ENCODE data around the gene PALLD.
"Not testable (repeated sequence)": the region's sequence is repeated elsewhere in the genome, so short reads cannot be mapped to it uniquely, and the experiment has no call there.

The PALLD gene

DNA sequence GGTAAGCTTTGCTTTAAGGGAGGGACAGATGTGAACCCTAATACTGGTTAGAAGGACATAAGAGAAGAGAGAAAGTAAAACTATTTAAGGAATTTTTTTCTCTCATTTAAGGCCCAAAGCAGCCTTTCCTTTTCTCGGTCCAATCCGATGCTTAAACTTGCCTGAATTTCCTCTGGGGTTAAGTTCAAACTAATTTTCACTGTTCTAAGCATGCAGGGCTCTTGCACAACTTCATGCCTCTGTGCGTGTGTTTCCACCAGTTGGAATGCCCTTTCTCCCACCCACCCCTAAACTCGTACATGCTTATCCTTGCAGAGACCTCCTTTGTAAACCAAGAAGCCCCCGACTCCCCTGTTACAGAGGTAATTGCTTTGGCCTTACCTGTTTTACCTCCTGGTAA, 308.5 kb downstream of the PALLD start:
- no peak for DNase-seq

DNA sequence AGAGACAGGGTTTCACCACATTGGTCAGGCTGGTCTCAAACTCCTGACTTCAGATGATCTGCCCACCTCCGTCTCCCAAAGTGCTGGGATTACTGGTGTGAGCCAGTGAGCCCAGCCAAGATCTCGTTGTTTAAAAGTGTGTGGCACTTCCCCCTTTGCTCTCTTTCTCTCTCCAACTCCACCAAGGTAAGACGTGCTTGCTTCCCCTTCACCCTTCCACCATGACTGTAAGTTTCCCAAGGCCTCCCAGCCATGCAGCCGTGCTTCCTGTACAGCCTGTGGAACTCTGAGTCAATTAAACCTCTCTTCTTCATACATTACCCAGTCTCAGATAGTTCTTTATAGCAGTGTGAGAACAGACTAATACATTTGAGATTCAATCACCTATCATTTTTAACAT, 309.4 kb downstream of the PALLD start:
- DNase-seq = not testable (repeated sequence)

DNA sequence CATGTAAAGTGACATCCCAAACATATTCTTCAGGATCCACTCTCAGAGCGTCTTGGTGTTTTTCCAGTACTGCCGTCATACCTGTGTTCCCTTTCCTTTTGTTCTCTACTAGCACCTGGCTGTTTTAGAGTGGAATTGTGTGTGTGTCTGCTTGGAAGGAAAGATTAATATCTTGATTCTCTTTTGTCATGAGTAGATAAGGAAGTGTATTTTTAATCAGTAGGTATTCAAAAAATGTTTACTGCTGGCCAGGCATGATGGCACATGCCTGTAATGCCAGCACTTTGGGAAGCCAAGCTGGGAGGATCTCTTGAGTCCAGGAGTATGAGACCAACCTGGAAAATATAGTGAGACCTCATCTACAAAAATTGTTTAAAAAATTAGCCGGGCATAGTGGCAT, 314.4 kb downstream of the PALLD start:
- DNase-seq = no peak

DNA sequence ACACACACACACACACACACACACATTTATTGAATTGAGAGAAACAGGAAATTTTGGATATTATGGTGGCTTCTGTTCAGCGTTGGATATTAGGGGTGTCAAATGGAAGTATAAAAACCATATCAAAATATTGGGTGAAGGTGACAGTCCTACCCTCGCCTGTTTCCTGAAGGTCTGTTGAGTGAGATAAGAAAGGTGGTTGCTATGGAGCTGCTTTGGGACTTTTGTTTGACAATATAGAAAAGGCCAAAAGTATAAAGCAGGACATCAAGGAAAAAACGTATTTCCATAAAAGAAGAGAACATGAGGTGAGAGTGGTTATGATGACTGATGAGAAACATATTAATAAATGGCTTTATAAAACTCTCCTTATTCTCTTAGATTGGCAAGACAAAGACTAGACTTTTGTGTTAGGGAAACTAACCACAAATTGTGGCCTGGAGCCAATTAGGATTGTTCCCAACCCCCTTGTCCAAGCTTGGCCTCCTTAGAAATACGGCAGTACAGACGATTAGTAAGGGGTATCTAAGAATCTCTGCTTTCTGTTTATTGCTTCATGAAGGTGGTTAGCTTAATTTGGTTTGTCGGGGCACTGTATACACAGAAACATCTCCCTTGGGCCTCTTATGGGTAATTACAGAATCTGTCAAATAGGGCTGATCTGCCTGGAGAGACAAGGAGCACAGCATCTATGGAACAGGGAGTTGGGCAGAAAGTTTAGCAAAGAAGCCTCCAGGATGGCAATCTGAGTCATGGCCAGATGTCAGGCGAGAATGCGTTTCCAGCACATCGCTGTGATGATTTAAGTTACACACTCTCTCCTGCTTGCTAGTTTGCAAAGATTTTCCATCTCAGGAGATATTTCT, 315.2 kb downstream of the PALLD start:
- DNase-seq = no peak

DNA sequence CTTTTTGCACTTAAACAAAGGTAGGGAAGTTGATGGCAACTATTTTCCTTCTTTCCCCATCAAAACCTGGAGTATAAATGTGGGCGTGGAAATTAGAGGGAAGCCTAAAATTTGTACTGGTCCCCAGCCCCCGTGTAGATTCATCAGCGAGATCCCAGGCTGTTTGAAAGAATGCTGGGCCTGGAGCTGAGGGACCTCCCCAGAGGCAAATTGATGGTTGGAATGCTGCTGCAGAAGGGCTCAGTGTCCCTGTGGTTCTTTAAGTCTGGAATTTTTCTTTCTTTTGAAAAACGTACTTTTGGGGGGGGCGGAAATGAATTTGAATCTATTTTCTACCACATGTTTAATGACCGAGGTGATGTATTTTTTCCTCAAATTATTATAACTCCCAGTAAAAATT, 316.0 kb downstream of the PALLD start:
- no peak for DNase-seq

DNA sequence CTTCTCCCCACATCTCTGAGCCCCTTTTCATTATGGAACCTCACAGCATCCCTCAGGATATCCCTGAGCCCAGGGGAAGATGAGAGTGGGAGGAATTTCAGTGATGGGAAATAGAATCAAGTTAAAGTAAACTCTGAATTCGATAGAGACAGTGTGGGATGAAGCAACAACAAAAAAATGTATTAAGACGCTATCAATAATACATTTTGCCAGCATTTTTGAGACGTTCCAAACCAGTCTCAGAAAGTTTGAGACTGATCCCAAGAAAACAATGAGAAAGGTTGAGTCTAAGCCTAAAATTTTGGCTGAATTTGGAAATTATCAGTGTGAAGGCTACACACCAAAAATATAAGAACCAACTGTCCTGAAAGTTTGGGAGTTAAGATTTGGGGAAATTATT, 317.0 kb downstream of the PALLD start:
- DNase-seq = no peak

DNA sequence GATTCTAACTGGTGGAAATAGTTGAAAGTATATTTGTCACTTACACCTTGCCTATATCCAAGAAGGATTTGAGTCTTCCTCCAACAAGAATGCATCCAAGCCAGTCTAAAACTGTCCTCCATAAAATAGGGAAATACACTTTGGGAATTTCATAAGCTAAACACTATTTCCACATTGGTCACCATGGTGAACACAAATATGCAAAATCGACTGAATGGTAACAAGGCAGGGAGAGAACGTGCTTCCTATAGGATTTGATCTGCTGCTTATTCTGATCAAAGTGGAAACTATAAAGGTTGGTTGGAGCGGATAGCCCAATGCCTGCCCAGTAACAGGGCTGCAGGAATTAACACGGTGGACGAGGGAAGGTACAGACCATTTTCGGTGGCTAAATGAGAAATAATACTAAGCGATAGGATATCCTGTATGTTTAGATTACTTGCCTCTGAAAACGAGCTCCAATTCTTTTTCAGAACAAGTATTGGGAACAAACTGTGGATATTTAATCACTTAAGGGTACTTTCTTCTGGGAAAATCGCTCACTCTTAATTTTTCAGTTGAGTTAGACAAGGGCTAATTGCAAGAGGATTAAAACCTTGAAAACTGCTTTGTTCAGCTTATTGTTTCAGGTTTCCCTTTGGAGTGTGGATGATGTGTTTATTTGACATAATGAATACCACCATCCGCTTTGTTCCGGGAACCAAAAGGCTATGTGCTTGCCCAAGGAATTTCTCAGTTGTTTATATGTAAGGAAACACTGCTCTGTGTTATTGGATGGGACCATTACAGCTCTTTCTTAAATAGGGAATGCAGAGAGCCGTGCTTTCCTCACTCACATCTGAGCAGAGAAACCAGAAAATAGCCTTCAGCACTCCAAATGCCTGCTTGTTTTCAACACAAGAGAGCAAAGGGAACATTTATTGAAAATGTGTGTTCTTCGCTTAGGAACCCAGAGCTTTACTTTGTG, 318.8 kb downstream of the PALLD start:
- DNase-seq = no peak

DNA sequence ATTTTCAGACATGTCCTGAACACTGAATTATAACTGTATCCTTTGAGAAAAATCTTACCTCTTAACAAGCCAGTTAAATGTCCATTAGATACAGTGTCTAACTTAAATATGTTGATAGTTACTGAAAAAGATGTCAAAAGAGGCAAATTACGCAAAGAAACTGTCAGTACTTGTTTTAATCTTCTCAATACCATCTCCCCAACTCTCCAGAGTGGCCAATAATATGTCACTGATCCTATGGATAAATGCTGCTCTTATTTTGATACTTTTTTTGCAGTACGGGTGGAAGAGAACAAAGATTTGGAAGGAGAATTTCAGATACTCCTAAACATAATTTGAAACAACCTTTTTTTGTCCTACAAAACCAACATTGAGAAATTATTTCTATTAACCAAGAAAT, 320.5 kb downstream of the PALLD start:
- DNase-seq = no peak

DNA sequence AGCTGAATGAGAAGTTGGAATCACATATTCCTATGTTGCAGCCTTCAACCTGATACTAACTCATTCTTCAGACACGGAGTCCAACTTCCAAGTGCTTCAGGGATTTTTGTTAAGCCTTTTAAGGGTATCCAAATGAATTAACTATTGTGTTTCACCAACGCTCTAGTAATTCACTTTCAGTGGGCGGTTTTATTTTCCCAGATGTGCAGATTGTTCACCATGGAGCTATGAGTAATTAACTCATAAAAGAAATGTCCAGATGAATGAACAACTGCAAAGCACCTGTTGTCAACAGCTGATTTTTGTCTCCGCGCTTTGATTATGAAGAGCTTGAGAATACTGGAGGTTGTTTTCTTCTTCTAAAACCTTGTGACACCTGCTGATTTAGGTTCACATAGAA, 325.6 kb downstream of the PALLD start:
- DNase-seq = no peak

DNA sequence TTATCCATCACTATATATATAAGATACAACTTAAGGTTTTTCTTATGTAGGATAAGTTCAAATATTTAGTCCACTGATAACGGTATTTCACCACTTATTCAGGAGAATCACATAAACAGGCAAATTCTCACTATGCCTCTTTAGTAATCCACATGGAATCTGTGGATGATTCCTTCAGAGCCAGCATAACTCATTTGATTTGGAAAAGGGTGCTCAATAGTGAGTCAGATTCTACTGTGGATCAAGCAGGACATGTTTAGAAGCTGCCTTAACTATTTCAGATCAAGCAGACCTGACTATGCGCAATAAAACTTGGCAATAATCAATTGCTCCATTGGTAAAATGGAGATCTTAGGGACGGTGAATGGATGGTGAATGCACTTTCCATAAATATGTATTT, 329.1 kb downstream of the PALLD start:
- no peak for DNase-seq

DNA sequence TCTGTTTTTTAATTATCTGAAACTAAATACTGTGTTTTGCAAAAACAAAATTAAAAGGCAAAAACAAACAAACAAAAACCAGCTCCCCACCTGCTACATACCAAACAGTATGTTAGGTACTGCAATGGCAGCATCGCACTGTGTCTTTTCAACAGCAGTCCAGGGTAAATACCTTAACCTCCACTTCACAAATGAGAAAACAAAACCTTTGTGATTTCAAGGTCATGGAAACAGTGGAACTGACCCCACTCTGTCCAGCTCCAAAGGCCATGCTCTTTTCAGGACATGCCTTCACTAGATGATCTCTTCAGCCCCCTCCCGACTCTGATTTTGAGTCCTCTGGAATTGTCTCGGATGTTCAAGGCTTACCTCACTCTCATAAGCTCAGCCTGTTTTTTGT, 329.8 kb downstream of the PALLD start:
- no peak for DNase-seq

DNA sequence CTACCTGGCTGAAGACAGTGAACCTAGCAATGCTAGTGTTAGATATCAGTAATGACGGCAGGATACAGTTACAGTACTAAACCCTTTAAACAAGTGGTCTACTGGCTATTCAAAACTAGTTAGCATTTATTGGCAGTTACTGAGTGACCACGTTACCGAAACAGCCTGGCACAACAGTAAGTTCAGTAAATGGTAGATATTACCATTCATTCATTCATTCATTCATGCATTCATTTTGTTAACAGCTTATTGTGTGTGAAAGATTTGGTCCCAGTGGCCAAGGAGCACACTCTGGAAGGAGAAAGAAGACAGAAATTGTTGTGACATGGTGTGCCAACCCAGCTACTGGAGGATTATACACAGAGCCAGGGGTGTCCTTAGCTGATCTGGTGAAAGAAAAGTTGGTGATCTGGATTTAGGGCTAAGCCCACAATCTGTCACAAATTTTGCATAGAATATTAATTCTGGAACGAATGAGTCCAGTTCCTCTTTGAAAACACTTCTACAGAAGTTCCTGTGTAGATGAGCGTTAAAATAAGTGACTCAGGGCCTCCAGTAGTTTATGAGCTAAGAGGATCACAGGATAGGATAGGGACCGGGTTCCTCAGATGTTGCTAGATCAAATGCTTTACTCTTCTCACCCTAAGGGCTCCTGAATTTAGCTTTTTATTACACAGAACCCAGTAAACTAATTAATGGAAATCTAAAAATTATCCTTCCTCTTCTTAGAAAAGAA, 334.1 kb downstream of the PALLD start:
- no peak for DNase-seq

DNA sequence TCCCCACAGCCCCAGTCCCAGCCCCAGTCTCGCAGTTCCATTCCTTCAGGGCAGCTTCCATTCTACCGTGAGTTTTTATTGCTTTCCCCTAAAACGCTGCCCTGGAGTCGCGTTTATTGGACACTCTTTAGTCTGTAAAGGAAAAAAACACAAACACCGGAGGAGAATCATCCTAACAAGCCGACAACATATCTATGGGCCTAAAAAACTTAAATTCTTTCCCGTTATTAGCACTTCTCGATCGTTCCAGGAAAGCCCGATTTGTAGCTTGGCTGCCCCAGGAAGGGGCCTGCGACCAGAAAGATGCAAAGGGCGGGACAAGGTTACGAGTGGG, 334.7 kb downstream of the PALLD start:
- DNase-seq = no peak

DNA sequence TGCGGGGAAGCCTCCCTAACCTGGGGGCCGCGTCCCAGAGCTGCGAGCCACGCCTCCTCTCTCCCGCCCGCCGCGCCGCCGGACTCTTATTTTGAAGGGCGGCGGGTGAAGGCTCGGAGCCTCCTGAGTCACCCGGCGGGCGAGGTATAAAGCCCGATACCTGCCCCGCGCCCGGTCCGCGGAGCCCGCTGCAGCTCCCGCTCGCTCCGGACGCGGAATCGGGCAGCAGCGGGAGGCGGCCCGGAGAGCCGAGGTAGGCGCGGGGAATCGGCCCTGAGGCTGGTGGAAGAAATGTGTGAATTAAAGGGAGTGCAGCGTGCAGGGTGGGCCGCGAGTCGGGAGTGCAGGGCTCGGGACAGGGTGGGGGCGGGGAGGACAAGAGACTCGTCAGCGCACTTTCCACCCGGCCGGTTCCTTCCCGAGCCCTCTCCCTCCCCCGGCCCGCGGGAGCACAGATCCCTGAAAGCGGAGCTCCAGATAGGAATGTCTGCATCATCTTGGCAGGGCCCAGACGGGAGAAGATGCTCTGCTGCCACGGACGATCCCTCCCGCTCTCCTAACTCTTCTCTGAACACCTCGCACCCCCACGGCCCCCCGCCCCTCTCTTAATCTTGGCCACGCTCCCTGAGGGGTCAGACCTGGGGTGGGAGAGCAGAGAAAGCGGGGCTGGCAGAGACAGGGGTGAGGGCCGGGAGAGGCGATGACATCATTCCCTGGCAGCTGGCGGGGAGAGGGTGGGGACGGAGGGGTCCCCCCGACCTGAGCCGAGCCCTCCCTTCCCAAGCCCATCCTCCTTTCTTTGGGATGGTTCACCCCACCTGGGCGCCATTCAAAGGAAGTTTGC, 335.3 kb downstream of the PALLD start:
- no peak for DNase-seq

DNA sequence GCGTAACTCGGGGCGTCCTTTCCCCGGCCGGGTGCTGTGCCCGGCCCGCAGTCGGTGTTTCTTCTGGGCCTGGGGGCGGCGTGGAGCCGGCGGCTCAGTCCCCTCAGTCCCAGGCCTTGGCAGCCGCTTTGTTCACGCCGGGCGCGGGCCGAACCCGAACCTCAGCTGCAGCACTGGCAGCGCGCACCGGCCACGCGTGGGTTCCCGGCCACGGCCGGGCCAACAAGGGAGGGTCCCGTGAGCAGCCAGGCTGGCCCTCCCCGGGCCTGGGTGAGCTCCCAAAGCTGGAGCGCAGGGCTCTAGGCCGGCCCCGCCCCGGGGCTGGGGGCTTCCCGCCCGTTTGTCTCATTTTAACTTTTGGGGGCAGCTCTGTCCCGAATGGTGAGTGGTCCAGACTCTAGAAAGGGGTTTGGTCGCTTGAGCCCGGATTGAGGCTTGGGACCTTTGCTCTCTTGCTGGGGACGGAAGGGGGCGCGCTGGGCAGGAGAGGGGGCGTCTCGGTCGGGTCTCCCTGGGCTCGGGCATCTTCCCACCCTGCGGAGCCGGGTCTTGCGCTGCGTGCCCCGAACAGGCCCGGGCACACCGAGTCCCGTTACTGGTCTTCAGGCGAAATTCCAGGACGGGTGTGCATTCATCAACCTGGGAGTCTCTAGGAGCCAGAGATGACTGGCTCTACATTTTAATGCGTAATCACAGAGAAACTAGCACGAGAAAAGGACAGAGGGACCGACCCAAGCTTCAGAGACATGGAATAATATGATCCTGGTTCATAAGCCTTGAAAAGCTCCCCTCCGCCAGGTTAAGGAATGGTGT, 336.1 kb downstream of the PALLD start:
- no peak for DNase-seq

DNA sequence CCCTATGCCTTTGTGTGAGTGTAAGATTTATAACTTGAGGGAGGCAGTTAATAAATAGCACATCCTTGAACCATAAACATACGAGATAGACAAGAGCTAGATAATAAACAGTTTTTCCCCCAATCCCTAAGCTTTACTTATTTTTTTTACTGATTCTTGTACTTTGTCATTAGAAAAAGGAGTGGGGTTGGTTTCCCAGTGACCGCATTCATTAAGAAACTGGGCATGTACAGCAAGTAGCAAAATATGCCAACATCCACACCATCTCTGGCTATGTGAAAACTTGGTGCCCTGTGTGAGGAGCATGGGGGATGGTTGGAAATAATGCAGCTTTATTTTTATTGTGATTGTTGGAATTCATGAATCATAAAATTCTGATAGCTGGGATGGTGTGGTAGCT, 337.0 kb downstream of the PALLD start:
- DNase-seq = no peak

DNA sequence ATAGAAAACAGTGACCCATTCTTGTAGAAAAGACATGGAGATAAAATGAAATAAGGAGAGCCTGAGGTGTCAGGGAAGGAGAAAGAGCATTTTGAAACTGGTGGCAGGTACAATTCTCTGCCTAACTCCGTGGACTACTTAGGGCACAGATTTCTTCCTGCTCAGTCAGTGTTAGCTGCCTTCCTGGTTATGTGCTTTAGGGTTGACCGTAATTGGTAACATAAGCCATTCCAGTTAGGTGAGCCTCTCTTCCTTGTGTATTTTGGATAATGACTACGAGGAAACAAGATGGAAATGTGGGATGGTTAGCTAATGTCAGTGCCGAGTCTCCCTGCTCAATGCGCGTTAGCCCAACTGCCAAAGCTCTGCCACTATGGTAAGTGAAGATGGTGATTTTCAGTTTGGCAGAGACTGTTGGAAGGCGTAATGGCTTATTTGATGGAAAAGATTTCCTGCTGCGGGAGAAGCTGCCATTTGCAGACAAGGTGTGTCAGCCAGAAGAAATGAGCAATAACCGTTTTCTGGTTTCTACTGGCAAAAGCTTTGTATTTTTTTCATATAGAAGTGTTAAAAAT, 339.1 kb downstream of the PALLD start:
- DNase-seq = no peak

DNA sequence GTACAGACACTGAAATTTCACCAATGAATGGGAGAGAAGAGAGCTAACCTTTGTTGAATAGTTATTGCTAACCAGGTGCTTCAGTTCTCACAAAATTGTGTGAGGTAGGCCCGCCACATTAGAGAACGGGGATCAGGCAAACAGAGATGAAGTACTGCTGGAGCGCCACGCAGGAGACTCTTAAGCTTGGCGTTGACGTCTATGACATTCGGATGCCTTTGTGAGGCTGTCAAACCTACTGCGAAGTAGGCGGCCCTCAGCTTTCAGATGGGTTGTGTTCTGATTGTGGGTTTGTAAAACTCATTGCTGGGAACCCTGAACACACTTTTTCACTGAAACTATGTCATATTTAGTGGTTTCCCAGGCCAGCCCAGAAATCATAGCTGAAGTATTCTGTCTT, 339.6 kb downstream of the PALLD start:
- DNase-seq = no peak

DNA sequence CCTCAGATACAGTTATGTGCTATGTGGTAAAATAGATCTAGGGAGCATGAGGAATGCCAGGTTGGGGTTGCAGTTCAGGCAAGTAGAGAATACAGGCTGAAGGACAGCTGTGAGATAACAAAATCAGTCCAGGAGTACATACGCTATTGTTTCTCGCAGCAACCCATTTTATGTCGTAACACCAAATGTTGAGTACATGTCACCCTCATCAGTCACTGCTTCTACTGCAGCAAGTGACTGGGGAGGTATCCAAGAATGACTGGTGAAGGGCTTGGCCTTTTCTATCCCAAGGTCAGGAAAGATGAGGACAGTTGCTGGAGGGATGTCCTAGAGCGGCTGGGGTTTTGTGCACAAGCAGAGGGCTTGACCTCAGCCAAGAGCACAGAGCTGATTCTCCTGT, 341.1 kb downstream of the PALLD start:
- no peak for DNase-seq

DNA sequence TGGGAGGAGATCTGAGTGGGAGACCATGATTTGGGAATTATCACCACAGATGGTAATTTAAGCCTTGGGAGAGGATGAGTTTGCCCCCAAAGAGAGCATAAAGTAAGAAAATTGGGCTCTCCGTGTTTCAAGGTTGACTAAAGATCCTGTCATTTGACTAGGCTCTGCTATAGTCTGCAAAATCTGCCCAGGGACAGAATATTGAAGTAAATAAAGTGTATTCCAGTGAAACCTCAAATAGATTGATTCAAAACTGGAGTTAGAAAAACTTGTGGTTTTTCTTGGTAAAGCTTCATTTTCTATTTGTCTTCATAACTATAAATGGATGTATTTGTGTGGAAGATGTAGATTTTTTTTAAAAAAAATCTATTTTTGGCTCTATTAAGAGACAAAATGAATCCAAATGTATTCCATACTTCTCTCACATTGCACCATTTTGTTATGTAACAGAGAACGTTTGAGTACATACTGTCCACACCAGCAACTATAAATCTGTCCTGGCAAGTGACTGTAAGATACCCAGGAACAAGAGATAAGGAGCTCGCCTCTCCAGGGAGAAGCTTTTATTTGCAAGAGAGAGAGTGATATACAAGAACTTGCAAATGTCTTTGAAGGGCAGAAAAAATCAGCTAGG, 343.0 kb downstream of the PALLD start:
- no peak for DNase-seq

DNA sequence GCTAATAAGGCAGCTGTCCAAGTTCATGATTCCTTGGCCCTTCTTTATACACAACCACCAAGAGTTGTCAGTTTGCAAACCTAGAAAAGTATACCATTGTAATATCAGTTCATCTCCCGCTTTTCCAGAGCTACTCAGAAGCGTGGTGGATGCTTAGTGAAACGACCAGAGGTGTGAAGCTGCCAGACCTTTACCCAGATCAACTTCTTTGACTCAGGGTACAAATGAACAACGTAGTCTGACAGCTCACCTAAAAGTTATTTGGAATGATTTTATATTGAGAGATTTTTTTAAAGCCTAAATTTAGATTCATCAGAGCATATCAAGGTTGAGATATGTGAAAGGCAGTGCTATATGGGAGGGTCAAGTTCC, 343.5 kb downstream of the PALLD start:
- no peak for DNase-seq
